HG03064 (cell line): Measurements from ENCODE around the gene GRIK3.

Source experiments
- ATAC-seq: cut with Tn5 transposase; IDR thresholded peaks from one replicate; pipeline ENCODE4 v1.9.1; 2021; ENCODE audit warnings: low read depth; ENCODE audit not compliant: unreplicated experiment

GRIK3 gene

GRCh38 chr1:36982709-36983108, 51.6 kb downstream of the GRIK3 start:
- ATAC-seq: no peak

- ATAC-seq: no peak
These were observed 52.3 kb downstream of the GRIK3 start for GRCh38 chr1:36981771-36982622.

- ATAC-seq: no peak
These were observed 53.2 kb downstream of the GRIK3 start for GRCh38 chr1:36981126-36981525.

DNA sequence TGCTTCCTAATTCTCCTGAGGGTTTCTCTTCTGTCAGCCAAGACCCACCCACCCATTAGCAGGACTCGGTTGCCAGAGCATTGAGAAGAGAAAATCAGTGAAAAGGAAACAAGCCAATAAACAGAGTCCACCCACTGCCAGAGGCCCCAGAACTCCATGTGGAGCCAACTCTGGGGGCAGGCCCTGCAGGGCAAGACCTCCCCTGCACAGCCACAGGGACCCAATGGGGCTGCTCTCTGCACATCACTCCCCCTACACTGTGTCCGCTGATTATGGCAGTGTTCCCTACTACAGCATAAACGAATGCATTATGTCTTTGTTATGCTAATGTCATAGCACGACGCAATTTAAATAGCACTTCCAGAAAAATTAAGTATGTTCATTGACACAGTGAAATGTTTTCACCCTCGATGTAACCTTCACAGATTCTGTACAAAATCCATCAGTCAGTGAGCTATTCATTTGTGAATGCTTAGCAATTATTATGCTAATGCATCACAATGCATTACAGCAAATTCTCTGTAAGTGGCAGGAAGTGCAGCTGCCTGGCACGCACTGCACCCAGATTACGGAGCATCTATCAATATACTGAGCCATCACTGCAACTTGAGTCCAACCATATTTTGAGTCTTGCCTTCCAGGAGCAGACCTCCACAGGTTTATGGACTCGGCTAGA, 56.4 kb downstream of the GRIK3 start:
- no peak for ATAC-seq

DNA sequence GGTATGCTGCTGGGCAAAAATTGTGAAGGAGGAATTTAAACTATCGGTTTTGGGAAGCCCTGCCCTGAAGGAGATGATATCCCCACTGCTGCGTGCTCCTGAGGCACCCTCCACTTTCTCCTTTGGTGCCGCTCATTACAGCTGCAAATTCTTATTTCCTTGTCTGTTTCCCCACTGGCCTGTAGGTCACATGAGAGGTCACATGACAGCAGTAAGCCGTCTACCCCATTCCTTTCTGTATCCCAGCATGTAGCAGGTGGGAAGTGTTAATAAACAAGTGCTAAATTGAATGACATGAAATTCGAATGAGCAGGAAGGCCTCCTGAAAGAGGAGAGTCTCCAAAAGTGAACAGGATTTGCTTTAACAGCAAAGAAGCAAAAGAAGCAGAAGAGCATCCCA, 58.7 kb downstream of the GRIK3 start:
- no peak for ATAC-seq

DNA sequence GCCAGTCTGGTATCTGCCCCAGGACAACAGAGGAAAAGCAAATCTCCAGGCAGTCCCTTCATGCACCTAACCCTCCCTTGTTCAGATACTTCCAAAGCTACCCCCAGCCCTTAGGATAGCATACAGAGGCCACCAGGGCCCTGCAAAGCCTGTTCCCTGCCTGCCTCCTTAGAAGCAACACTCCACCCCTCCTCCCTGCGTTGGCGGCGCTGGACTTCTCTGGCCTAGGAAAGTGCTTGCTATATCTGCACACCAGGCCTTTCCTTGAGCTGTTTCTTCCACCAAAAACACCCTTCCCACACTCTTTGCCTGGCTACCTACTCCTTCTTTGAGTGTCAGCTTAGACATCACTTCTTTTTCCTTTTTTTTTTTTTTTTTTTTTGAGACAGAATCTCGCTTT, 61.3 kb downstream of the GRIK3 start:
- no peak for ATAC-seq

GRCh38 chr1:36971852-36972618, 62.3 kb downstream of the GRIK3 start:
- no peak for ATAC-seq

DNA sequence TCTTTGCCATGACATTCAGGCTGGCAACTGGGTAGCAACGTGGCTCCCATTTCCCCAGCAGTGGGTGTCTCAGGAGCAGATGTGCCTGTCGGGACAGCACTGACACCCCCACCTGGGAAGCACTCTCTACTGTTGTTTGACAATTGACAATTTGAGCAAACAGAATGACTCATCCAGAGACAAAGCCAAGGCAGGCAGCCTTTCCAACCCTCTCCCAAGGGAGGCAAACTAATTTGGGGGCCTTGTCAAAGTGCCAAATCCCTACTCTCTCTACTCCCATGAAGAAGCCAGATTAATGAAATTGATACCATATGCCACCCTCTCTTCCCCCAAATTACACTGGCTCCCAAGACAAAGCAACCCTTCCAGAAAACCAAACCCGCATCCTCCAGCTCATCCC, 65.6 kb downstream of the GRIK3 start:
- ATAC-seq: no peak

GRCh38 chr1:36966242-36966641, 68.1 kb downstream of the GRIK3 start:
- ATAC-seq: no peak

DNA sequence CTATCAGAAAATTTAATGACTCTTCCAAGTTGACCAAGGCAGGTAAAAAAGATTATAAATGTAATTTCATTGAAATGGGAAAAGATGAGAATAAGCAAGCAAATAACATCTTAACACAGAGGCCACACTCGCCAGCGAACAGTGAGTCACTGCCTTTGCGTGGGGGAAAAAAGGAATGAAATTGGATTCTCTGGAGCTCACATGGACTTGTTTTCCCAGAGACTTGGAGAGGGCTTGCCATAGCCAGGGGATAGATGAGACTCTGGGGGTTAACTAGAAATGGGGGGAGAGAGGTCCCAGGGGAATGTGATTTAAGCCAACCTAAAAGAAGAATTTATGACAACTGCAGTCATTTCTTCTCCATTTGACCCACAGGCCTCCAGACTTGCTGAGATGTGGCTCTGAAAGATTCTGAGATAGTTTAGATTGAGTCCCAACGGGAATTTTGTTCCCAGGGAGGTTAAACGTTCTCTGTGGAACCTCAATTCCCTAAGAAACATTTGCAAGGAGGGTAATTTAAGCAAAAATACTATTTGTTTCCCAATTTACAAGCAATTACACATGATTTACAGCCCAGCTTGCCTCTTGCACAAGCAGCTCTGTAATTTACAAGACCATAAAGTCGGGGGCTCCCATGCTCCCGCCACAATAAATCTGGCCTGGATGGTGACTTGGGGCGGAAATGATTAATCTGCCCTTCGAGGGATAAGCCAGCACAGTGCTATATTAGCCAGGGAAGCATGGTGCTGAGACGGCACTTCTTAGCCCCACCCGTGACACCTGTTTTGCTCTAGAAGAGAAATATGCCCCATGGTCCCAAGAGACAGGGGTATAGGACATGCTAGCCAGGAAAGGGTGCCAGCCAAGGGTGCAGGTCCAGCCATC, 68.8 kb downstream of the GRIK3 start:
- no peak for ATAC-seq

DNA sequence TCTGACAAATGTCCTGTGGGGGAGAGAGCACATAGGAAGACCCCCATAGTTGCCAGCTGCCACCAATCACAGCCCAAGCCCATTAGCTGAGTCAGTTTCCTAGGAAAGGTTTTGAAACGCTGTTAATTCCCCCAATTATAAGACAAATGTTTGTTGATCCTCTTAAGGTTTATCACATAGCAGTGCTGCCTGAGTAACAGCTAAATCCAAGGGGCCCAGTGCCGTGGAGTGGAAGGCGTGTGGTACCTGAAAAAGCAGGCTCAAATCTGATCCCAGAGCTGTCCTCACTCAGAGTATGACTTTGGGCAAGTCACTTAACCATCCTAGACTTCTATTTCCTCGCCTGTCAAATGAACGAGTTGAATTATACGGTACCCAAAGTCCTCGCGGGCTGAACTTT, 69.5 kb downstream of the GRIK3 start:
- ATAC-seq: no peak

GRCh38 chr1:36963006-36963405, 71.3 kb downstream of the GRIK3 start:
- no peak for ATAC-seq

DNA sequence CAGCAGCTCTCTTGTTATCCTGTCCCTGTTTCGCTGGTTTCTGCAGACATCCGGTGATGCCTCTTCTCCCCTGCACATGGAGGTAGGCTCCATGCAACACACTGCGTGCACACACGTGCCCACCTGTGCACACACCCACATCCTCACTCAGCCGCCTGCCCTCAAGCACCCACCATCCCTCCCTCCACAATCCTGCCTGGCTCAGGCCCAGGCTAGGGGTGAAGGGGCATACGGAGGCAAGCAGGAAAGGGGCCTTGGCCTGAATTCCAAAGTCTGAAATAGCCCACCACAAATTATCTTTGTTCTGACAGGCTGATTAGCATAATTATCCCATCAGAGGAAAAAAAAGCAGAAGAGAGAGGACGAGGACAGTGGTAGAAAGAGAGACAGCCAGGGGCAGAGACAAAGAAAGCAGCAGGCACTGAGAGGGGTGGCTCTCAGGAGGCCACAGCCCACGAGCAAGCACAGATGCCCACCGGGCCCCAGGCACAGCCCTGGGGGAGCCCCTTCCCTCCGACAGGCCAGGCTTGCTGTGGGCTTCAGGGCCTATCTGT, 73.2 kb downstream of the GRIK3 start:
- no peak for ATAC-seq

GRCh38 chr1:36956570-36956969, 77.7 kb downstream of the GRIK3 start:
- no peak for ATAC-seq

- no peak for ATAC-seq
These were observed 79.3 kb downstream of the GRIK3 start for GRCh38 chr1:36955016-36955415.

- no peak for ATAC-seq
These were observed 81.3 kb downstream of the GRIK3 start for GRCh38 chr1:36953061-36953460.

GRCh38 chr1:36951761-36952160, 82.6 kb downstream of the GRIK3 start:
- ATAC-seq: no peak

- ATAC-seq: no peak
These were observed 83.0 kb downstream of the GRIK3 start for GRCh38 chr1:36951292-36951750.

DNA sequence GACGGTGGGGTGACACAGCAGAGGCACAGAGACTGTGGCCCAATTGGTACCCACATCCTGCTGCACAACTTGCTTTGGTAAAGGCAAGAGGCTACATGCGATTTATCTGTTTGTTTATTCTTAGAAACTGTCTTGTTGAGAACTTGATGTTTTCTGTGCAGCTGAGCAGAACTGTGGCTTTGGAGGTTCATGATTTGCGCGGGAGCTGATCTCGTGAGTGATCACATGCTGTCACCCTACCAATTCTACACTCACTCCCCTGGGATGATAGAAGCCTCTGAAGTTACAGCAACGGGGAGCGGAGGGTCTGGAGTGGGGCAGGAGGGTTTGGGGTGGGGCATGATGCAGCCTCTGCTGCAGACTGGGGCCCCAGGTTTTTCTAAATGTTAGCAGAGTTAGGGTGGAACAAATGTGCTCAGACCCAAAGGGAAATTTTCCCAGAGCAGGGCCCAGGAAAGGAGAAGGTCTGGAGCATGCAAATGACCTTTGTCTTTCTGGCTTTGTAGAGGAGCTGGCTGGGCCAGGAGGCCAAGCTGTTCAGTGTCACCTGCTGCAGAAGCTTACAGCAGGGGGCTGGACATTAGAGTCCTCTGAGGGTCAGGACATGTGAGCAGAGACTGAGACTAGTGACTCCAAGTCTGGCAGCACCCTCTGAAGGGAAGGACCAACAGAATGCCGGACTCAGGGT, 83.6 kb downstream of the GRIK3 start:
- ATAC-seq: no peak
